ENCODE data around the gene PPP5C. TPM values are rescaled to one million over a fixed set of nuclear protein-coding genes. Genes with fewer than 3 reads are reported as not detected.
"Not testable (repeated sequence)": the region's sequence is repeated elsewhere in the genome, so short reads cannot be mapped to it uniquely, and the experiment has no call there.

The PPP5C gene
- polyA plus RNA-seq, 3 donors: 102 to 106 (median 104) TPM

GRCh38 chr19:46320559-46320958 lies 26.3 kb upstream of the PPP5C start:
- DNase-seq (ENCODE audit: extremely low read depth in 1 of 11, low read depth in 9 of 11, low spot score in 4 of 11): no peak

GRCh38 chr19:46321653-46322052 lies 25.2 kb upstream of the PPP5C start:
- DNase-seq (ENCODE audit: extremely low read depth in 1 of 11, low read depth in 9 of 11, low spot score in 4 of 11): no peak

GRCh38 chr19:46323227-46323626 lies 23.7 kb upstream of the PPP5C start:
- DNase-seq (ENCODE audit: extremely low read depth in 1 of 11, low read depth in 9 of 11, low spot score in 4 of 11): not testable (repeated sequence)

- no peak for DNase-seq (ENCODE audit: extremely low read depth in 1 of 11, low read depth in 9 of 11, low spot score in 4 of 11)
Observed at GRCh38 chr19:46324277-46324676, 22.6 kb upstream of the PPP5C start.

- no peak for DNase-seq (ENCODE audit: extremely low read depth in 1 of 11, low read depth in 9 of 11, low spot score in 4 of 11)
Observed at GRCh38 chr19:46326608-46327007, 20.3 kb upstream of the PPP5C start.

- no peak for DNase-seq (ENCODE audit: extremely low read depth in 1 of 11, low read depth in 9 of 11, low spot score in 4 of 11)
Observed at GRCh38 chr19:46328079-46328478, 18.8 kb upstream of the PPP5C start.

- DNase-seq (ENCODE audit: extremely low read depth in 1 of 11, low read depth in 9 of 11, low spot score in 4 of 11): no peak
Observed at GRCh38 chr19:46330319-46330918, 16.5 kb upstream of the PPP5C start.

GRCh38 chr19:46337487-46337886 lies 9.4 kb upstream of the PPP5C start:
- DNase-seq (ENCODE audit: extremely low read depth in 1 of 11, low read depth in 9 of 11, low spot score in 4 of 11): no peak

GRCh38 chr19:46339446-46339845 lies 7.4 kb upstream of the PPP5C start:
- no peak for DNase-seq (ENCODE audit: extremely low read depth in 1 of 11, low read depth in 9 of 11, low spot score in 4 of 11)

- no peak for DNase-seq (ENCODE audit: extremely low read depth in 1 of 11, low read depth in 9 of 11, low spot score in 4 of 11)
Observed at GRCh38 chr19:46340051-46340659, 6.7 kb upstream of the PPP5C start.

- DNase-seq (ENCODE audit: extremely low read depth in 1 of 11, low read depth in 9 of 11, low spot score in 4 of 11): no peak
Observed at GRCh38 chr19:46341937-46342336, 5.0 kb upstream of the PPP5C start.

GRCh38 chr19:46344363-46344762 lies 2.5 kb upstream of the PPP5C start:
- DNase-seq (ENCODE audit: extremely low read depth in 1 of 11, low read depth in 9 of 11, low spot score in 4 of 11): no peak

- DNase-seq (ENCODE audit: extremely low read depth in 1 of 11, low read depth in 9 of 11, low spot score in 4 of 11): no peak
Observed at GRCh38 chr19:46345157-46345556, 1.7 kb upstream of the PPP5C start.

GRCh38 chr19:46347572-46347883 lies 641 bp downstream of the PPP5C start:
- no peak for DNase-seq (ENCODE audit: extremely low read depth in 1 of 11, low read depth in 9 of 11, low spot score in 4 of 11)

- DNase-seq (ENCODE audit: extremely low read depth in 1 of 11, low read depth in 9 of 11, low spot score in 4 of 11): no peak
Observed at GRCh38 chr19:46347985-46348384, 1.1 kb downstream of the PPP5C start.

- DNase-seq (ENCODE audit: extremely low read depth in 1 of 11, low read depth in 9 of 11, low spot score in 4 of 11): no peak
Observed at GRCh38 chr19:46349311-46349993, 2.6 kb downstream of the PPP5C start.

GRCh38 chr19:46350029-46350757 lies 3.3 kb downstream of the PPP5C start:
- DNase-seq (ENCODE audit: extremely low read depth in 1 of 11, low read depth in 9 of 11, low spot score in 4 of 11): no peak

- DNase-seq (ENCODE audit: extremely low read depth in 1 of 11, low read depth in 9 of 11, low spot score in 4 of 11): no peak
Observed at GRCh38 chr19:46350758-46351159, 3.9 kb downstream of the PPP5C start.

- DNase-seq (ENCODE audit: extremely low read depth in 1 of 11, low read depth in 9 of 11, low spot score in 4 of 11): no peak
Observed at GRCh38 chr19:46351241-46352041, 4.6 kb downstream of the PPP5C start.

Measured in renal cortex interstitium (tissue), 11 donors.